ENCODE results near the gene HNRNPA1L2. TPM values are rescaled to one million over a fixed set of nuclear protein-coding genes. Genes with fewer than 3 reads are reported as not detected.
A peak's percentile ranks its signal among the peaks of the same experiment; 100 is the strongest.

Gene HNRNPA1L2
- total and polyA plus RNA-seq, 10 of the 15 experiments (the other 5 are each of a cell fraction or from before 2014, with no cell fraction given), result 3.3 to 12.0 (median 7.8) TPM

DNA sequence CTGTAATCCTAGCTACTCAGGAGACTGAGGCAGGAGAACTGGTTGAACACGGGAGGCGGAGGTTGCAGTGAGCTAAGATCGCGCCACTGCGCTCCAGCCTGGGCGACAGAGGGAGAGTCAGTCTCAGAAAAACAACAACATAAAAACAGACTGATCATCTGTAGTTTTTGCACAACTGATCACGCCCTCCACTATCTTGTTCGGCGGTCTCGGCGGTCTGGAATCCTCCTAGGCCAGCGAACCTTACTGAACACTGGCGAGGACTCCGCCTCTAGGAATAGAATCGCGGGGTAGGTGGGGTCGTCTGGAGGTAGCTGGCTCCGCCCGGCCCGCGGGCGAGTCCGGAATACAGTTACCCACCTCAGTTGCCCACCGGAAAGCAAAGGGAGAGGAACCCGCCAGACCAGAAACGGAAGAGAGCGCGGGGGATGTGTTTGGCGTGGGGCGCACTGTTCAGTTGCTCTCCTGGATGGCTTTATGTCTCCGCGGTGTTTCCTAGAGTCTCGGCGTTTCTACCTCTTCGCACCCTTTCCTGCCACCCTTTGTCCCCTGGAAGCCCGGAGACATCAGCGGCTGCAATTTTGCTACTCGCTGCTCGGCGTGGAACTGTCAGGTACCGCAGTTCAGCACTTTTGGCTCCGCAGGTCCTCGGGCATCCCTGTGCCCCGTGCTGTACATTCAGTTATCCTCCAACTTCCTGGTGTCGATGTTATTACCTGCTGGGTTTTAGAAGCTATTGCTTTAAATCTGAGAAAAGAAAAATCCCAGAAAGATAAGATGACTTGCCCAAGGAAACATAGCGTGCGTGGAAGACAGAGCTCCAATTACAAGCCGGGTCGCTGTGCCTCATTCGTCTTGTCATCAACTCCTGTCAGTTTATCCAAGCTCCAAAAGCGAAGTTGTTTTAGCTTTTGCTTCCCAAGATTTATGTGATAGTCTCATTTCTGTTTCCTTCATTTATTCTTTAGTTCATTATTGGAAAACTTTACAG lies 24.9 kb upstream of the HNRNPA1L2 start:
- Histone ChIP-seq H3K36me3 (ENCODE audit: control insufficient read depth in 2 of 2, insufficient read depth in 2 of 2, low read length in 1 of 2) (no peaks in the 10 kb centered on the region), H3K4me1 (ENCODE audit: control insufficient read depth, insufficient read depth, low read length) (peaks cover 6% of the 10 kb centered on the region; the same call in 1 of the 2 replicates), H3K4me2 (ENCODE audit: control insufficient read depth, insufficient read depth) (peak overlapping the region; percentile 78), H3K27ac (ENCODE audit: control insufficient read depth, insufficient read depth) (peak overlapping the region; percentile 58), H3K9ac (ENCODE audit: control insufficient read depth, insufficient read depth, low read length) (peak overlapping the region; percentile 76), H3K9me3 (replicated peaks; ENCODE audit: control insufficient read depth, insufficient read depth, low read length) (no peaks in the 10 kb centered on the region), H3K79me2 (ENCODE audit: control insufficient read depth, insufficient read depth, low read length) (peaks cover 8% of the 10 kb centered on the region), H3K27me3 (replicated peaks in 1 of 2; ENCODE audit: control insufficient read depth in 2 of 2, insufficient read depth in 2 of 2, low read length in 1 of 2) (no peaks in the 10 kb centered on the region), H3K4me3 (peak overlapping the region; percentile 98), H2AFZ (ENCODE audit: control insufficient read depth, low read depth, low read length) (peak overlapping the region; percentile 97), H4K20me1 (ENCODE audit: control insufficient read depth, insufficient read depth) (no peaks in the 10 kb centered on the region)
- ChIA-PET SMC1A (ENCODE audit: uncharacterized antibody, unreplicated experiment) (interaction anchor here (0.7 to 3.5 kb wide), 17 partner anchors 21 to 534 kb away, joined by 3 to 28 read pairs (median 3); partner anchors contain the start of gene SUGT1), POLR2A (interaction anchor here (0.6 to 3.1 kb wide), 6 partner anchors 35 to 191 kb away, joined by 3 to 19 read pairs (median 3); partner anchors contain the start of gene SUGT1), RAD21 (ENCODE audit: unreplicated experiment) (interaction anchor here (0.6 to 2.9 kb wide), 12 partner anchors 9 to 396 kb away, joined by 3 to 30 read pairs (median 5); partner anchors contain the start of gene SUGT1), CTCF (interaction anchor here (0.7 to 2.5 kb wide), 8 partner anchors 35 to 1238 kb away, joined by 3 to 33 read pairs (median 5); partner anchors contain the start of gene SUGT1)
- in situ Hi-C loops (cut with MboI) (loop anchor here (10.0 kb wide), 1 partner anchor 347 kb away; no protein-coding TSS in a partner anchor), intact Hi-C loops (cut with micrococcal nuclease; ENCODE audit: unreplicated experiment) (loop anchor here (1.0 to 2.0 kb wide), 2 partner anchors 35 to 191 kb away; partner anchors contain the start of gene SUGT1)
- TSS peak; percentile 82 for BruUV-seq (replicated peaks)
- ATAC-seq (peak; percentile 96), FAIRE-seq (no peak), DNase-seq (ENCODE audit: low read depth, low spot score) (peak; percentile 56)
- WGBS (ENCODE audit: insufficient coverage, insufficient replicate concordance, low lambda C conversion rate, missing lambda C conversion rate), result under 1% methylated on average over 51 of the region's 51 CpGs
- TF ChIP-seq MEF2A (IDR thresholded peaks at IDR 0.05; ENCODE audit: insufficient read depth, low read depth, low read length) (peak; percentile 56; the same call in 1 of the 2 replicates), HDAC6 (IDR thresholded peaks at IDR 0.05; ENCODE audit: unreplicated experiment) (no peak), RBBP5 (conservative IDR thresholded peaks at IDR 0.05) (0 out of 2 replicates have a peak, but pooled peaks have one; percentile 48), MYC (IDR thresholded peaks at IDR 0.05; ENCODE audit: insufficient read depth, insufficient read length, insufficient replicate concordance, low read length, severe bottlenecking) (no peak), CHD4 (IDR thresholded peaks at IDR 0.05) (no peak), PML (IDR thresholded peaks at IDR 0.05; ENCODE audit: low read length) (peak; percentile 92), PAX5 (IDR thresholded peaks at IDR 0.05; ENCODE audit: borderline replicate concordance, low read depth, low read length) (peak; percentile 49; the same call in 1 of the 2 replicates), SREBF1 (IDR thresholded peaks at IDR 0.05; ENCODE audit: low read length) (peak; percentile 52), YY1 (IDR thresholded peaks at IDR 0.05; ENCODE audit: low read depth, low read length) (peak; percentile 89), SIX5 (IDR thresholded peaks at IDR 0.05; ENCODE audit: low read depth, low read length, severe bottlenecking) (peak; percentile 73), RFX5 (IDR thresholded peaks at IDR 0.05; ENCODE audit: low read depth, low read length) (peak; percentile 59; the same call in 1 of the 2 replicates), TCF3 (IDR thresholded peaks at IDR 0.05; ENCODE audit: borderline replicate concordance, insufficient read depth, low read depth, low read length) (peak; percentile 60; the same call in 1 of the 2 replicates), SPI1 (IDR thresholded peaks at IDR 0.05; ENCODE audit: borderline replicate concordance, insufficient read depth, low read depth, low read length) (0 out of 2 replicates have a peak, but pooled peaks have one; percentile 5), SUPT20H (IDR thresholded peaks at IDR 0.05; ENCODE audit: borderline replicate concordance, control insufficient read depth, low read depth, low read length) (no peak), SMAD5 (IDR thresholded peaks at IDR 0.05; ENCODE audit: low read depth) (no peak; the same call in 1 of the 2 replicates), NKRF (conservative IDR thresholded peaks at IDR 0.05) (0 out of 2 replicates have a peak, but pooled peaks have one; percentile 28), FOS (IDR thresholded peaks at IDR 0.05; ENCODE audit: borderline replicate concordance, extremely low read depth, insufficient read length) (no peak), CBX3 (IDR thresholded peaks at IDR 0.05; ENCODE audit: borderline replicate concordance, low read depth) (no peak), CEBPB (IDR thresholded peaks at IDR 0.05; ENCODE audit: borderline replicate concordance in 1 of 2, low read depth in 2 of 2, low read length in 2 of 2) (no peak), HDGF (IDR thresholded peaks at IDR 0.05) (no peak), EZH2 (IDR thresholded peaks at IDR 0.05; ENCODE audit: borderline replicate concordance, control insufficient read depth, low read depth, low read length) (no peak)

Data from GM12878 (cell line).